Smooth muscle cell (in vitro differentiated cells): ENCODE results near the gene CCL8. TPM values are rescaled to one million over a fixed set of nuclear protein-coding genes. Genes with fewer than 3 reads are reported as not detected.

Source experiments
- DNase-seq: peaks from one replicate; lab custom pipeline; 2025; ENCODE audit not compliant: unreplicated experiment; lab: John Stamatoyannopoulos, UW
- H2AFZ ChIP-seq: fragments of 200-600 bp; sonication (generic); 2 replicates; pipeline ENCODE4 v1.6.0; 2016; ENCODE audit warnings: antibody characterized with exemption, low read depth, mild to moderate bottlenecking
- H3F3A ChIP-seq: fragments of 200-600 bp; sonication (generic); 2 replicates; pipeline ENCODE4 v1.6.0; 2017; ENCODE audit warnings: antibody characterized with exemption, low read depth
- H3K27ac ChIP-seq: fragments of 200-600 bp; sonication (generic); 2 replicates; pipeline ENCODE4 v1.5.1; 2016; ENCODE audit warnings: low read depth, mild to moderate bottlenecking
- H3K27me3 ChIP-seq: fragments of 200-600 bp; sonication (generic); 2 replicates; pipeline ENCODE4 v1.6.1; 2016; ENCODE audit warnings: low read depth, mild to moderate bottlenecking
- H3K36me3 ChIP-seq: fragments of 200-600 bp; sonication (generic); 2 replicates; pipeline ENCODE4 v1.5.1; 2016; ENCODE audit warnings: low read depth
- H3K4me1 ChIP-seq: fragments of 200-600 bp; sonication (generic); 2 replicates; pipeline ENCODE4 v1.5.1; 2016; ENCODE audit warnings: low read depth
- H3K4me2 ChIP-seq: fragments of 200-600 bp; sonication (generic); 2 replicates; pipeline ENCODE4 v1.6.0; 2016; ENCODE audit warnings: mild to moderate bottlenecking
- H3K4me3 ChIP-seq: fragments of 200-600 bp; sonication (generic); 2 replicates; pipeline ENCODE4 v1.5.1; 2016; ENCODE audit warnings: mild to moderate bottlenecking
- H3K79me2 ChIP-seq: fragments of 200-600 bp; sonication (generic); 2 replicates; pipeline ENCODE4 v1.6.0; 2016; ENCODE audit warnings: low read depth, mild to moderate bottlenecking
- H3K9ac ChIP-seq: fragments of 200-600 bp; sonication (generic); 2 replicates; pipeline ENCODE4 v1.6.0; 2016; ENCODE audit warnings: low read depth
- H3K9me3 ChIP-seq: fragments of 200-600 bp; sonication (generic); replicated peaks from 2 replicates; pipeline ENCODE4 v1.5.1; 2016; ENCODE audit warnings: low read depth
- H4K20me1 ChIP-seq: fragments of 200-600 bp; sonication (generic); 2 replicates; pipeline ENCODE4 v1.6.0; 2016; ENCODE audit warnings: low read depth
- CTCF ChIP-seq: fragments of 200-600 bp; sonication (generic); IDR thresholded peaks from 2 replicates; pipeline ENCODE4 v1.5.1; 2017; ENCODE audit warnings: borderline replicate concordance, mild to moderate bottlenecking, antibody characterized with exemption; ENCODE audit not compliant: insufficient read depth, poor library complexity, severe bottlenecking
- WGBS: methylation state at CpG from one replicate; pipeline ENCODE4 v1.1.7; 2016; ENCODE audit warnings: low lambda C conversion rate; 5-methylcytosine and 5-hydroxymethylcytosine counted together
- polyA plus RNA-seq: library from polyadenylated mRNA; unstranded; fragments of >200 nt; fragmentation: Nextera tagmentation; extraction: Ambion mirVana; gene quantifications from 2 replicates; pipeline ENCODE4 v1.2.1, GENCODE V29; 2016
- total RNA-seq: library from RNA; depleted of rRNA; stranded (reverse); fragments of >200 nt; gene quantifications from 2 replicates; pipeline ENCODE4 v1.2.3, GENCODE V29; 2014

CCL8 gene
- total and polyA plus RNA-seq, 2 experiments from 2014 or later: not detected

GRCh38 chr17:34365340-34365739, 46.1 kb downstream of the CCL8 start:
- Histone ChIP-seq H2AFZ (no peak overlapping the region), H4K20me1 (no peaks in the 10 kb centered on the region), H3K27me3 (peaks cover 8% of the 10 kb centered on the region), H3K36me3 (no peaks in the 10 kb centered on the region), H3K27ac (no peak overlapping the region), H3K4me3 (no peak overlapping the region), H3K4me2 (no peak overlapping the region), H3K4me1 (no peaks in the 10 kb centered on the region), H3K79me2 (no peaks in the 10 kb centered on the region), H3F3A (no peaks in the 10 kb centered on the region), H3K9ac (no peak overlapping the region), H3K9me3 (no peaks in the 10 kb centered on the region)
- DNase-seq: no peak
- no peak for TF ChIP-seq CTCF
- 91% methylated on average over 2 of the region's 2 CpGs for WGBS

GRCh38 chr17:34366010-34366409, 46.8 kb downstream of the CCL8 start:
- Histone ChIP-seq H4K20me1 (no peaks in the 10 kb centered on the region), H3F3A (no peaks in the 10 kb centered on the region), H2AFZ (no peak overlapping the region), H3K4me1 (no peaks in the 10 kb centered on the region), H3K9me3 (no peaks in the 10 kb centered on the region), H3K4me3 (no peak overlapping the region), H3K9ac (no peak overlapping the region), H3K4me2 (no peak overlapping the region), H3K27ac (no peak overlapping the region), H3K36me3 (no peaks in the 10 kb centered on the region), H3K79me2 (no peaks in the 10 kb centered on the region), H3K27me3 (peaks cover 8% of the 10 kb centered on the region)
- DNase-seq: no peak
- no peak for TF ChIP-seq CTCF
- WGBS: no CpG with 5 or more reads among the region's 1 CpG

- H4K20me1 ChIP-seq: no peaks in the 10 kb centered on the region
These were observed 47.4 kb downstream of the CCL8 start for GRCh38 chr17:34366529-34367107.

More at GRCh38 chr17:34366529-34367107, 47.4 kb downstream of the CCL8 start:
- Histone ChIP-seq H3F3A (no peaks in the 10 kb centered on the region), H3K4me2 (no peak overlapping the region), H3K9me3 (no peaks in the 10 kb centered on the region), H3K27ac (no peak overlapping the region), H3K4me1 (no peaks in the 10 kb centered on the region), H3K27me3 (peaks cover 8% of the 10 kb centered on the region), H3K4me3 (no peak overlapping the region), H3K79me2 (no peaks in the 10 kb centered on the region), H2AFZ (no peak overlapping the region), H3K36me3 (no peaks in the 10 kb centered on the region), H3K9ac (no peak overlapping the region)
- 91% methylated on average over 4 of the region's 4 CpGs for WGBS
- DNase-seq: no peak
- no peak for TF ChIP-seq CTCF
